T follicular helper cell (primary cell): Measurements from ENCODE around the gene LMAN1L.

ENCODE experiments used
- DNase-seq: peaks from one replicate; pipeline ENCODE4 v3.0.0-alpha.2; 2020; ENCODE audit warnings: low read depth

Gene LMAN1L

DNA sequence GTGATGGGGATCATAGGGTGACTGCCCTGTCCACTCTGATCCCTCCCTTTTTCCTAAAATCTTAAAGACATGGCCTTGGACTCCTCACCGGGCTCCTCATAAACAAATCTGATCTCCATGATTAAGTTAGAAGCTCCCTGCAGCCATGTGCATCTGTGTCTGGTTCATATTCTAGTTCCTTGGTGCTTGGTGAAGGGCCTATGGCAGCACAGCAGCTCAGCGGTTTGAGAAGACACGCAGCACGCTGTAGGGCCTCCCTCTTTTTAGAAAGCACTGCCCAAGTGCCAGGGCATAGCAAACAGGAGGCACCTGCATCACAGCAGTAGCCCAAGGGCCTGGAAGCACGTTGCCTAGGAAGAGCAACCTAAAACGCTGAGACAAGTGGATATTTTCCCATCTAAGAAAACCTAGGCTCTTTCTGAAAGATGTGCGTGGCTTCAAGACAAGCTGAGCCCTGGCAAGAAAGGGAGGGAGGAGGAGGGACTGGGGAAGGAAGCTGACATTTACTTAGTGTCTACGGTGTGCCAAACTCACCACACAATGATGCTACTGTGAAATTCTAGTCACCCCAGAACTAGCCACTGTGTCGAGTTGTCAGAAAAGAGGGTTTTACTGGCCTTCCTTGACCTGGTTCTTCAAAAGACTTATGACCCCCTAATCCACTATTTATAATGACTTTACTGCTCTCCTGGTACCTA, 45.2 kb downstream of the LMAN1L start:
- no peak for DNase-seq

DNA sequence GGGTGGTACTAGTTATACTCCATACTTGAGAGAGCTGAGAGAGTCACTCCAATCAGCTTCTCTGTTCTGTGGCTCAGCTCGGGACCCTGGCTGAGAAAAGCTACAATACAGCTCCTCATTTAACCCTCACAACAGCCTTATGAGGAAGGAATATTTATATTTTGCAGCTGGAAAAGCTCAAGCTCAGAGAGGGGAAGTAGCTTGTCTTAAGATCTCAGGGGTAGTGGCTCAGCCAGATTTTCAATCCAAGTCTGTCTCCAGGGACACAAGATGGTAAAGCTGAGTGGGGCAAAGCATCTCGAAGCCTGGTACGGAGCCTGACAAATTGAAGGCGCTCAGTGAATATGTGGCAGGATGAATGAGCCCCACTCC, 45.7 kb downstream of the LMAN1L start:
- no peak for DNase-seq

DNA sequence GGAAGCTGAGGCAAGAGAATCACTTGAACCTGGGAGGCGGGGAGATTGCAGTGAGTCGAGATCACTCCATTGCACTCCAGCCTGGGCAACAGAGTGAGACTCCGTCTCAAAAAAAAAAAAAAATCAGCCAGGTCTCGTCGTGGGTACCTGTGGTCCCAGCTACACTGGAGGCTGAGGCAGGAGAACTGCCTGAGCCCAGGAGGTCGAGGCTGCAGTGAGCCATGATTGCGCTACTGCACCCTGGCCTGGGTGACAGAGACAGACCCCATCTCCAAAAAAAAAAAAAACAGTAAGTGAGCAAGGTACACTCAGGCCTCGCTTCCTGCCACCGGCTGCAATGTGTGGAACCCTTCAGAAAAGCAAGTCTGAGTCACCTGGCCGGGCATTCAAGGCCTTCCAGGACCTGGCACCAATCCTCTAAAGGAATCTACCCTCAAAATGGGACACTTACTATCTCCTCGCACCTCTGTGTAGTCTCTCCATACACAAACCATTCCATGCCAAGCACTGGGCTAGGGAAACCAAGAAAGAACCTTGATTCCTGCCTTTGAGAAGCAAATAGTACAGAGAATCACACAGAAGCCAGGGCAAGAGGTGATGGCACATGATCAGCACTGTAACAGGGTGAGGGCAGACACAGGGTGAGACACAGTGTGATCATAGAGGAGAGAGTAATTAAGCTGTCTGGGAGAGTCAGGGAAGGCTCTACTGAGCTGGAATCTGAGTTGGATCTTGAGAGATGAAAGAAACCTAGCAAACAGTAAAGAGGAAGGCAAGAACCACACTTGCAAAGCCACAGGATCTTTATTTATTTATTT, 50.8 kb downstream of the LMAN1L start:
- no peak for DNase-seq

DNA sequence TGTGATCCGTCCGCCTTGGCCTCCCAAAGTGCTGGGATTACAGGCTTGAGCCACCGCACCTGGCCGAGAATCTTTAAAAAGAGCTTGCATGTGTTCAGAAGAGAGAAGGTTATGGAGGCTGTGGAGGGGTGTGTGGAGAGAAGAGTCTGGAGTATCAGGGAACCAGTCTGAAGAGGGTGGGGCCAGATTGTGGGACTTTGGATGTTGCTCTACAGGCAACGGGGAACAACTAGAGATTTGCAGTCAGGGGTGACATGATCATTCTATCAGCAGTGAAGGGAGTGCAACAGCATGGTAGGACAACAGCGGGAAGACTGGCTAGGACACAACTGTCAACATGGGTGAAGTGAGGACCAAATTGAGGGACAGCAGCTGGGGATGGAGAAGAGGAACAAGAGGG, 51.7 kb downstream of the LMAN1L start:
- DNase-seq = no peak

DNA sequence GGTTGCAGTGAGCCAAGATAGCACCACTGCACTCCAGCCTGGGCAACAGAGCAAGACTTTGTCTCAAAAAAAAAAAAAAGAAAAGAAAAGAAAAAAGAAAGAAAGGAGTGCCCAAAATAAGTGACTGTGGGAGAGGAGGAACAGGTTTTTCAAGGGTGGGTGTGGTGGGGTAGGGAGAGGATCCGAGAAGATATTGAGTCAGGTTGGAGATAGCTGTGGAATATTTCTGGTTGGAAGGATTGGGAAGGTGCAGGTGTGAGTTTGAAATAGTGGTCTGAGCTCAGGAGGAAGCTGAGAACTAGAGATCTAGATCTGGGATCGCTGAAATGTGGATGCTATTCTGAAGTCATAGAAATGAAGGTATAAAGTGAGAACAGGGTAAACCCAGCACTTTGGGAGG, 52.7 kb downstream of the LMAN1L start:
- no peak for DNase-seq

DNA sequence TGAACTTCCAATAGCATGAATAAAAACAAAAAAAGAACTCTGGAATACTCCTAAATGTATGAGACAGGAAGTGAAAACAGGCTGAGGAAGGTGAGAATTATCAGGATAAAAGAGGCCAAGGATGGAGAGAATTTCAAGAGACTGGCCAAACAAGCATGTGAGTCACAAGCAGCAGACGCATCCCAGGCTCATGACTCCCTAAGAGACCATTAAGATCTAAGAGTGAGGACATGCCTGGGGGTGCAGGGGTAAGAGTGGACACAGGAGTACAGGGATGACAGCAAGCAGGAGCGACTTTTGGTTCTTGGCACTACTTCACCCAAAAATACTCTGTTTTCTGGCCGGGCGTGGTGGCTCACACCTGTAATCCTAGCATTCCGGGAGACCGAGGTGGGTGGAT, 53.5 kb downstream of the LMAN1L start:
- DNase-seq = no peak

DNA sequence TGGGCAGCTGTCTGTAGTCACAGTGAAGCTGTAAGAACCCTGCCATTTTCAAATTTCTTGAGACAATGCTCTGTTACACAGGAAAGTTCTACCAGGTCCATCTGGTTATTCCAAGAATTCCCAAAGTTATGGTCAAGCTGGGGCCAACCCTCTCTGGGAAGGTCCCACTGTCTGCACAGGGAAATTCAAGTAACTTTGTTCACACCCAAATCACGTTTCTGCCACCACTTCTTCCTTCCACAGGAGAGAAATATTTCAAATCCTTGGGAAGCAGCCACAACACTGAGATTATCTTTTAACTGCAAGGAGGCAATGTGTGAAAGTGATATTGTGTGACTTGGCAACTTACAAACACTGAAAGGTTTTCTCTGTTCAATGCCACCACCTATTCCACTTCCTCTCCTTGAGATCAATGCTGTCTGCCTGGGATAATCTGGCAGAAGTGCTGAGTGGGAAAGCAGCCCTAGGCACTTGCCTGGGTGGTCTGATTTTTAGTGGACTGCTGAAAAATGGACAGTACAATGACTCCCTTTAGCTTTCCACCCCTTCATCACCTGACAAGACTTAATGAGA, 54.9 kb downstream of the LMAN1L start:
- no peak for DNase-seq

DNA sequence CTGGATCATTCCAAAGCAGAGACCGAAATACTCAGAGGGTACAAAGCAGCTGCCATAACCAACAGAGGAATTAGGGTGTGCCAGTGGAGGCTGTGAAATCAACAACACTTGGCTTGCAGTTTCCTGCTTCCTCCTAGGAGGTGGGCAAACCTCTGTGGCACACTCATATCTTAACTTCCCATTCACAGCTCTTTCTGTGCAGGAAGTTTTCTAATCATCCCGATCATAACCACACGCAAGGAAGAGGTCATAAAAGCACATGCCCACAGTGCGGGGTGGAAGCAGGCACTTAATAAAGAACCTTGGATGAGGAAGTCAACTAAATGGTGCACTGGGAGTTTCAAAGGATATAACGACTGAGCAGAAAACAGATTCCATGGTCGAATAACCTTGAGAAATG, 55.4 kb downstream of the LMAN1L start:
- no peak for DNase-seq

DNA sequence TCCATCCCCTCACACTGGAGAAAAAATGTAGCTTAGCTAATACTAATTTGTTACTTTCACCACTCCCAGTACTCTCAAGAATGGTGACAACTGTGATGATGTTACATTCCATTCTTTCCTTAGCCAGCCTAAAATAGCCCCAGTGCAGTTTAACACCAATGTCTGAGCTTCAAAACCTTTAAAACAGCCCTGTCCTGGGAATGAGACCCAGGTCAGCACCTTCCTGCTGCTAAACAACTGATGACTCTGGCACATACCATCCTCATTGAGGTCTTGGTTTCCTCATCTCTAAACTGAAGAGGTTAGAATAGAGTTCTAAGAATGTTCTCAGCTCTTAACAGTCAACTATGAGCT, 56.7 kb downstream of the LMAN1L start:
- DNase-seq = no peak

DNA sequence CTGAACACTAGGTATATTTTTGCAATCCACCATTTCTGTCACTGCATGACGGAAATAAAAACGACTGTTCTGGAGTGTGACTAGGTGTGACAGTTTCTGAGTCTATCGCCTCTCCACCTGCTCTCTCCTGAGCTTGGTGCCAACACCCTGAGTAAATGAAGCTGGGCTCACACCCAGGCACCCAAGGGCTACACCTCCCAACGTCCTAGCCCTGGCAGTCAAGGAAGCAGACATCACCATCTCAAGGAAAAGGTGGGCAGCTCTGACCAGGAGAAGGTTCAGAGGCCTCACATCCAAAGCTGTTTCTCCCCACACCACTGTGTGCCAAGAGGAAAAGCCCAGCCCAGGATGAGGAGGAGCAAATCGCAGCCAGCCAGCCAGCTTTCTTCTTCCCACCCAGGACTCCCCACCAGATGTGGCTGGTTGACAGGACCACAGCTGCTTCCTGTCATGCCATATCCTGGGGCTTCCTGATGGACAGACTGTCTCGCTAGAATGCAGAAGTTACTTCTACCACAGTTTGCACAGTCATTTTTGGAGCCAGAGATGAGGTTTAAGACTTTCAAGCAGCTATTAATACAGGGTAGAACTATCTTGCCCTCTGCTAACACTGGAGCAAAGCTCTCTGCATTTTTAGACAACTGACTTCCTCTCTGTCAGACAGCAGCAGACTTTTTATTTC, 57.2 kb downstream of the LMAN1L start:
- no peak for DNase-seq

DNA sequence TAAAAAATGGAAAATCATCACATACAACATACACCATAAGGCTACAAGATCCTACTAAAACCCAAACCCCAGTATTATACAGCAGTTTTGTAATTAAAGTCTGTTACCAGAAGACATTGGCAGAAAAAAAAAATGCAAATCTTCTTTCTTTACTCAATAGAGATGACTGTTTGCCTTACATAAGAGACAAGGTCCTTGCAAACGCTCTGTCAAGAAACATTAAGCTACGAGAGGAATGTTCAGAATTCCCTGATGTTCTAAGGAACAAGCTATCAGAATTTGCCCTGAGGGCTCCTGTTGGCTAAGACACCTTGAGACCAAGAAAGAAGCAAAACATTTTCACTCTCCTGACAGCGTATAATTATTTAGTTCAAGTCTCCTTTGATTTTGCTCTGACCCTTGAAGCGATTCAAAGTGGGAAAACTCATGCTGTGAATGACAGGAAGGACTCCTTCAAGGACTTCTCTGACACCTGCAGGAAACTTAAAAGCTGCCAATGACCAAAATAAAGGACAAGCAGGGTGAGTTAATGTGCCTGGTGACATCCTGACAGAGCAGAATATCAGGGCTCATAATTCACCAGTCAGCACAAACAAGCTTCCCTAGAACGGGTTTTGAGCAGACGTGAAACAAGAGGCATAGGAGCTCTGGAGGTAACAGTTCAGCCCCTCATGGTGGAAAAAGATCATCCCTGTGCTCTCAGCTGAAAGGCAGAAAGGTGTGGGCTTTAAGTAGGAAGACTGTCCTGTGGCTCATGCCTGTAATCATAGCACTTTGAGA, 58.0 kb downstream of the LMAN1L start:
- no peak for DNase-seq

DNA sequence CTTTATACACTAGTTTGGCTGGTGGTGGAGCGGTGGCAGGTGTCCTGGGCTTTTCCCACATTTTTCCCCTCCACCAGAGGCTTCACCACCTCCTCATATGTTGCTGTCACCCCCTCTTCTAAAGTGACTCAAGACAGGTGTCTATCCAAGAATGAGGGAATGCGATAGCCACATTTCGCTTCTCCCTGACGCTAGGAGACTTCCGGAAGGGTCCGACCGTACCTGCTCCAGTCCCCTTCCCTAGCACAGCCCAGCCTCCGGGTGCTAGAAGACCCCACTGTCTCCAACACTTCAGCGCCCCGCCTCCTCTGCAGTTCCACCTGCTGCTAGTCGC, 60.0 kb downstream of the LMAN1L start:
- DNase-seq = no peak

DNA sequence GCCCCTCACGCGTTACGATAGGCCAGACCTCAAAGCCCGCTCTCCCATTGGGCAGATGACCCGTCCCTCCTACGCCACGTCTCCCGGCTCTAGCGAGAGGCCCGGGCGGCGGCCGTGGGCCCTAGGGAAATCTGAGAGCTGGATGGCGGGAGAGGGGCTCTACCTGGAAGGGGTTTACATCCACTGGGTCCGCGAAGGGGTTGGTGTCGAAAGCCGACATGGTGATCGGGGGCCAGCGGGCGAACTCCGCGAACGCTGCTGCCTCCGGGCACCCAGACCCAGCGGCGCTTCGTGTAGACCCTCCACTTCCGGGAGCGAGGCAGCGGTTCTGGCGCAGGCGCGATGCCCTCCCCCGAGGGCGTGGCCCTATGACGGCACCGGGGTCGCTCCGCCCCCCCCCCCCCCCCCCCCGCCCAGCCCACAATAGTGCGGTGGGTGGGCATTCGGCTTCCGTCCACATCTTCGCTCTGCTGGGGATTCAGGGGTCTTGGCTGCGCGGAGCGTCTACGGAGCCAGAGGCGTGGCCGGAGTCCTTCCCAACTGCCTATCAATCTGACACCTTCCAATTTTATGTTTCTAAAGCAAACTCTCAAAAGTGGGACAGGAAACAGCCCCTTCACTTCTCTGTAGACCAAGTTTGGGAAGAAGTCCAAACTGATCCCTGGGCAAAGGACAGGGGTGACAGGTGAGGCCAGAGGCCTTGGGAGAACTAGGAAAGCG, 60.6 kb downstream of the LMAN1L start, which contains the start of gene SCAMP2:
SCAMP2 (minus strand) TSS at position 330 of the 720 bp plus-strand sequence; CDS start at position 220, 110 bp downstream.
- DNase-seq = peak; percentile 83

DNA sequence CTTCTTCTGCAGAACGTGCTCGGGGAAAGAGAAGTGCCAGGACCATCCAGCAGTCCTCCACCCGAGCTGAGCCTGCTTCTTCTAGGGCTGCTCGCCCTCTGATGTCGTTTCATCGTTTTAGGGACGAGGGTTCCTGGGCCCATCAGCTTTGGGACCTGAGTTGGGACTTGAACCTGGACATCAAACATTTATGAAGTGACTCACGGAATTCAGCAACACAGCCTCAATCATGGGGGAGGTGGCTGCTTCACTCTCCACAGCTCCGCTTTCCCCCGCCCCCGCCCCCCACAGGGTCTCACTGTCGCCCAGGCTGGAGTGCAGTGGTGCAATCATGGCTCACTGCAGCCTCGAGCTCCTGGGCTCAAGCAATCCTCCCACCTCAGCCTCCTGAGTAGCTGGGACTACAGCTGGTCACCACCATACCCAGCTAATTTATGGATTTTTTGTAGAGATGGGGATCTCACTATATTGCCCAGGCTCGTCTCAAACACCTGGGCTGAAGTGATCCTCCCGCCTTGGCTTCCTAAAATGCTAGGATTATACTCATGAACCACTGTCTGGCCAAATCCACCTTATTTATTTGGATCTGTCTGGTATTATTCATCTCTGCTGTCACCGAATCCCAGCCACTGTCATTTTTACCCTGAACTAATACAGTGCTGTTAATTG, 61.3 kb downstream of the LMAN1L start:
- DNase-seq = no peak
